Activated T-helper 1 cell treated with anti-CD3 and anti-CD28 coated beads, Interleukin-2, amount 50 U/mL, for 16 hours (primary cell): Measurements from ENCODE around the gene RAB5IF.
"Not testable (repeated sequence)": the region's sequence is repeated elsewhere in the genome, so short reads cannot be mapped to it uniquely, and the experiment has no call there.

Source experiments
- DNase-seq, 2 donors: peaks; one replicate each; pipeline ENCODE4 v3.0.0-alpha.2; 2020; ENCODE audit warnings: low read depth in 1 of 2, low spot score in 1 of 2

Gene RAB5IF, protein sequence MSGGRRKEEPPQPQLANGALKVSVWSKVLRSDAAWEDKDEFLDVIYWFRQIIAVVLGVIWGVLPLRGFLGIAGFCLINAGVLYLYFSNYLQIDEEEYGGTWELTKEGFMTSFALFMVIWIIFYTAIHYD

DNA sequence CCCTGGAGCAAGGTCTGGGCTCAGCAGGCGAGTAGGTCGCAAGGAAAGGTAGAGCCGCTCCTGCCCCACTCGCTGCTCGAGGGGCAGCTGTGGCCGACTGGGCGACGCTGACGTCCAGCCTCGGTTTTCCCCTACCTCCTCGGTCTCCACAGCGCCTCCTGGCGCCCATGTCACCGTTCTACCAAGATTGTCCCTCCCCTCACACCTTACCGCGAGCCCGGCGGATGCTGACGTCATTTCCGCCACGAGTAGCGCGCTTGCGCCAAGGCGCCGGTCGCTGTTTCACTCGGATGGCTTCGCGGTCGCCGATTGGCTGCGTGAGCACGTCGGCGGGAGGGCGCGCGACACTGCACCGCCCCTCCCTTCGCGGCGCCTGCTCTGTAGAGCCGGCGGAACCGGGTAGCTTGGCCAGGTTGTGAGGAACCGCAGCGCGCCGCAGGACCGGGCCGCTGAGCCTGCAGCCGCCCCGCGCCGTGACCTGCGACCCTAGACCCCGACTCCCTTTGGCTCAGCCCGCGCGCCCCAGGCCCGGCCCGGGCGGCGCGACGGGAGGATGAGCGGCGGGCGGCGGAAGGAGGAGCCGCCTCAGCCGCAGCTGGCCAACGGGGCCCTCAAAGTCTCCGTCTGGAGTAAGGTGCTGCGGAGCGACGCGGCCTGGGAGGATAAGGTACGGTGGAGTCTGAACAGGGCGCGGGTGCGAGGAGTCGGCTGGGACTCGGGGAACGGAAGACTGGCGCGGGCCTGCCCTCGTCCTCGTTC is at the start of gene RAB5IF:
TSS of gene RAB5IF (plus strand) at position 381 of the 759 bp plus-strand sequence. CDS start at position 554, 173 bp downstream.
- DNase-seq, result peak; percentile 99 to 100

DNA sequence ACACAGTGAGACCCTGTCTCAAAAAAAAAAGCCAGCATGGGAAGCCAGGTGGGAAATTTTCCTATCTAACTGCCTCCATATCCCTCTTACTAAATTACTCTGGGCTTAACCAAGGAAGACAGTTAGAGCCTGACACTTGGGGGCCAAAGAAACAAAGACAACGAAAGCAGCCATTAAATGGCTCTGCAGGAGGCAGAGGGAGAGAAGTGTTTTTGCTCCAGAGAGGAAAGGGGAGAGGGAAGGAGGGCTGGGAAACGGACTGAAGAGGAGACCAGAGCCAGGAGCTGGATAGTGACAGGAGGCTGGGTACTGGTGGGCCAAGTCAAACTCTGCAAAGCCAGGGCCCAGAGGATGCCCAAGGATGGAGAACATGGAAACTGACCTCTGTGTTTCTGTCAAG is 42.9 kb upstream of the RAB5IF start:
- DNase-seq, result no peak

DNA sequence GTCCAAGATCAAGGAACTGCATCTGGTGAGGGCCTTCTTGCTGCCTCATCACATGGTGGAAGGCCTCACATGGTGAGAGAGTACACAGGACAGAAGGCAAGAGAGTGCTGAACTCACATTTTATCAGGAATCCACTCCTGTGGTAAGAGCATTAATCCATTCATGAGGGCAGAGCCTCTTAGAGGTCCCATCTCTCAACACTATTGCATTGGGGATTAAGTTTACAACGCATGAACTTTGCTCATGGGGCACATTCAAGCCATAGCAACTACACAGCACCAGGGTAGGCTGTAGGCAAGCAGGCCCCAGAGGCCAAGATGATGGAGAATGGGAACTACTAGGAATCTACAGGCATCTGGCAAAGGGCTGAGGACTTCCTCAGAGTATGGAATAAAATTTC is 42.2 kb upstream of the RAB5IF start:
- no peak for DNase-seq

DNA sequence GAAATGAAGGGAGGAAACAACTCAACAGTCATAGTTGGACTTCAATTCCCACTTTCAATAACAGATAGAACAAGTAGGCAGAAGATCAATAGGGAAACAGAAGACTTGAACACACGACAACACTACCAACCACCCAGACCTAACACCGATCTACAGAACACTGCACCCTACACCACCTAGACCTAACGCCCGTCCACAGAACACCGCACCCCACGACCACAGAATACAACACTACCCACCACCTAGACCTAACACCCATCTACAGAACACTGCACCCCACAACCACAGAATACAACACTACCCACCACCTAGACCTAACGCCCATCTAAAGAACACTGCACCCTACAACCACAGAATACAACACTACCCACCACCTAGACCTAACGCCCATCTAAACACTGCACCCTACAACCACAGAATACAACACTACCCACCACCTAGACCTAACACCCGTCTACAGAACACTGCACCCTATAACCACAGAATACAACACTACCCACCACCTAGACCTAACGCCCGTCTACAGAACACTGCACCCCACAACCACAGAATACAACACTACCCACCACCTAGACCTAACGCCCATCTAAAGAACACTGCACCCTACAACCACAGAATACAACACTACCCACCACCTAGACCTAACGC is 41.4 kb upstream of the RAB5IF start:
- DNase-seq, result not testable (repeated sequence)

DNA sequence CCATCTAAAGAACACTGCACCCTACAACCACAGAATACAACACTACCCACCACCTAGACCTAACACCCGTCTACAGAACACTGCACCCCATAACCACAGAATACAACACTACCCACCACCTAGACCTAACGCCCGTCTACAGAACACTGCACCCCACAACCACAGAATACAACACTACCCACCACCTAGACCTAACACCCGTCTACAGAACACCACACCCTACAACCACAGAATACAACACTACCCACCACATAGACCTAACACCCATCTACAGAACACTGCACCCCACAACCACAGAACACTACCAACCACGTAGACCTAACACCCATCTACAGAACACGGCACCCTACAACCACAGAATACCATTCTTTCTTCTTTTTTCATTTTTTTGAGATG is 40.9 kb upstream of the RAB5IF start:
- DNase-seq, result not testable (repeated sequence)

DNA sequence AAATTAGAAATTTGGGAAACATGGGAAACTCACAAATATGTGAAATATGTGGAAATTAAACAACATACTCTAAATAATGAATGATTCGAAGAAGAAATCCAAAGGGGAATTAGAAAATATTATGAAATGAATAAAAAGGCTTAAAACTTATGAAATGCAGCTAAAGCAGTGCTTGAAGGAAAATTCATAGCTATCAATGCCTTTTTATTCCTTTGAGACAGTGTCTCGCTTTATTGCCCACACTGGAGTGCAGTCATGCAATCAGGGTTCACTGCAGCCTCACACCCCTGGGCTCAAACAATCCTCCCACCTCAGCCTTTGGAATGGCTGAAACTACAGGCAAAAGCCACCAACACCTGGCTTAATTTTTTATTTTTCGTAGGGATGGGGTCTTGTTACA is 40.1 kb upstream of the RAB5IF start:
- no peak for DNase-seq

DNA sequence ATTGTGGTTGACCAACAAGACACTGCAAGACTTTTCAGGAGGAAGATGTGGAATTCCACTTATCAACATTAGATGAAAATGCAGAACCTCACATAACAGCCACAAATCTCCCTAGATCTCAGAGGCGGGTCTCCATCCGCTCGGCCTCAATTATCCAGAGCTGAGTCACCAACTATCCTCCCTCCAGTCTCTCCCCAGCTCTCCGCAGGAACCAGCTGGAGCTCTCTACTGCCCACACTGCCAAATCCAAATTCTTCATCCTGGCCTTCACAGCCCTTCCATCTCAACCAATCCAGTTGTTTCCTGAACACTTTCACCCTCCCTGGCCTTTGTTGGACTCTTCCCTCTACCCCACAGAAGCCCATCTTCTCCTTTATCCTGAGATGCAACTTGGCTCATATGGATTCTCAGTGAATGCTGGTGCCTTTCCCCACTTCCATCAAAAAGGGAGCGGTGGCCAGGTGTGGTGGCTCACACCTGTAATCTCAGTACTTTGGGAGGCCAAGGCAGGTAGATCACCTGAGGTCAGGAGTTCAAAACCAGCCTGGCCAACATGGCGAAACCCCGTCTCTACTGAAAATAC is 35.6 kb upstream of the RAB5IF start:
- DNase-seq, result no peak

DNA sequence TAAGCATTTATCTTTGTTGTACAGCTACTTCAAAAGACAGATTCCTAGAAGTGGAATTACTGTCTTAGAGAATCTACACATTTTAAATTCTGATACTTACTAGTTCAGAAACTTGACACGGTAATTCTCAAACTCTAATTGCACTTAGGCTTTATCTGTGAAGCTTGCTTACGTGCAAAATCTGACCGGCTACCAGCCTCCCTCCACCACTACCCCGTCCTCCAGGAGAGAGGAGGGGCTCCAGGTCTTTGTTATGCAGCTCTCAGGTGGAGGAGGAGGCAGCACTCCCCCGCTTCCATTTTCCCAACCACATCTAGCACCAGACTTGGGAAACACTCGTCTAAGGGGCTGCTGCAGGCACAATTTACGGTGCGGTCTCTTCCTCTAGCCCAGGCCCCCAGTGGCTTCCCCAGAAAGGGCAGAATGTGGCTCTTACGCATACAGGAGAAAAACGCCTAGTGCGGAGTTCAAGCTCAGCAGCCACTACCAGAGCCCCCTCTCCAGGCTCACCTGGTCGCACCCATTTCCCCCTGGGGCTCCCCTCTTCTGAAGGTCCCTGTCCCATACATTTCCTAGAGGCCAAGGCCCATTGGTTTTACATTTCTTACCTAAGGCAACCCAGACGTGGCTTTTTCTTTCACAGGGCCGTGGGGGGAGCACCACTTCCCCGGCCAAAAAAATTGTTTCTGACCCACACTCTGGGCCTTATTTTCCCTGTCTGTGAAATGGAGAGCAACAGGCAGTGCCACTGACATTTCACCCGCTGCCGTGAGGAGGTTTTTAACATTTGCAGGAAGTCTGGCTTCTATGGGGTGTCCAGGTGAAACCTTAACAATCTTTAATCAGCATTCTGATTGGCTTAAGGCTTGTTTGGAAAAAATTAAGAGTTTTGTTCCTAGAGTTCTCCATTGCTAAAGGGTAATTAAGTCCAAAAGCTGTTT is 33.7 kb upstream of the RAB5IF start:
- DNase-seq, result no peak

DNA sequence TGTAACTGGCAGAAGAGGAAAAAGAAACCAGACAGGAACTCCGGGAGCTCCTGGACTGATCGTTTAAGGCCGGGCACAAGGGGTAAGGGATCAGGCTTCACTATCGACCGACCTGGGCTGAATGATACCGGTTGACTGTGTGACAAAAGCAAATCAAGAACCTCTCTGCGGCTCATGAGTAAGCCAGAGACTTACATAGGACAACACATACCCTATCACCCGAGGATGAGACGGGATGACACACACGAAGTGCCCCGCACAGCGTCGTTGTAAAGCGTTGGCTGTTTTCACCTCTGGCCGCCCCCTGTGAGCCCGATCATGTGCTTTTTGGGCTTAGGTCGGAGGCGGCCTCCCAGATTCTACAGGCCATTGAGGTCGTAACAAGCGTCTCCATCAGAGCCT is 32.9 kb upstream of the RAB5IF start:
- DNase-seq, result peak; percentile 22 to 57

DNA sequence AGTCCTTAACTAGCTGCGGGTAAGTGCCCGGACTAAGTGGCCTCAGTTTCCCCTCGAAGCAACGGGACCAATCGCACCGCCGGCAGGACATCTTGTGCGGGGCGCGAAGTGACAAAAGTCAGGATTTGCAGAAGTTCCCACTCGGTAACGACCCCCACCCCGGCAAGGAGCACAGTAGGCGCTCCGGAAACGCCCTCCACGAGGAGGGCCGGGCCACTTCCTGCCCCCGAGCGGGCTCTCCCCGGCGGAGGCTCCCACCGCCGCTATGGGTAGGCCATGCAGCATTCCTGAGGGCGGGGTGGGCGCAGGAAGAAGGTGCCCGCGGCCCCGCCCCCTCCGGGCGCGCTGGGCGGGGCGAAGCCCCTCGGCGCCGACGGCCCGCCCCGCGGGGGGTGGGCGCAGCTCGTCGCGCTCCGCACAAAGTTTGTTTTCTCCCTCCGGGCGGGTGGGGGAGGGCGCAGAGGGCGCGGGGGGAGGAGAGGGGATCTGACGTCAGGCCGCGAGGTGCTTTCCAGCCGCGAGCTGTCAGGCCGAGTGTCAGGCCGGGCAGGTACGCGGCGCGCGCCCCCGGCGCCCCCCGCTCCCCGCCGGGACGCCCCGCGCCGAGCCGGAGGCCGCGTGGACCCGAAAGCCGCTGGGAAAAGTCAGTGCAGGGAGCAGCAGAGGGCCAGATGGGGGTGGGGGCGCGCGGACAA is 32.3 kb upstream of the RAB5IF start, which contains the start of gene TGIF2:
TSS of gene TGIF2 (plus strand) at position 495 of the 695 bp plus-strand sequence. CDS start 5,178 bp downstream, outside the sequence.
- peak; percentile 68 to 85 for DNase-seq

DNA sequence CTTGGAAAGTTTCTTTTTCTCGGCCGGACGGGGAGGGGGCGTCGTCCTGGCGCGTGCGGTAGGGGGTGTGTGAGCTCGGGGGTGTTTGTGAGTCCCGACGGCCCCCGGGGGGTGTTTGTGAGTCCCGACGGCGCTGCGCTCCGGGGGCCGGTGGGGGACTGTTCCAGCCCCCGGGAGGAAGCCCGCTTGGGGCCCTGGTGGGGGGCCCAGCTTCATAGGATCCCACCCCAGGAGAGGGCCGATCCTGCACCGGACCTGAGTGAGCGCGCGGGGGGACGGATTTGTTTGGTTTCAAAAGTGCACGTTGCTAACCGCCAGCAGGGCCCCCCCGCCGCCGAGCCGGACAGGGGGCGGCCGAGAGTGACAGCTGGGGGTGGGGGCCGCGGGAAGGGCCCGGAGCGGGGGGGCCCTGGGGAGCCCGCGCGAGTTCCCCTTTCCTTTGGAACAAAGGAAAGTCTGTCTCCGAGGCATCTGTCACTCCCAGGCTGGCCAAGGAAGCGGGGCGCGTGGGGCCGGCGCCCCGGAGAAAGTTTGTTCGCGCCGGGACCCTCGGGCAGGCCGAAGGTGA is 31.7 kb upstream of the RAB5IF start:
- DNase-seq, result peak in 1 of 2 donors; percentile 27

DNA sequence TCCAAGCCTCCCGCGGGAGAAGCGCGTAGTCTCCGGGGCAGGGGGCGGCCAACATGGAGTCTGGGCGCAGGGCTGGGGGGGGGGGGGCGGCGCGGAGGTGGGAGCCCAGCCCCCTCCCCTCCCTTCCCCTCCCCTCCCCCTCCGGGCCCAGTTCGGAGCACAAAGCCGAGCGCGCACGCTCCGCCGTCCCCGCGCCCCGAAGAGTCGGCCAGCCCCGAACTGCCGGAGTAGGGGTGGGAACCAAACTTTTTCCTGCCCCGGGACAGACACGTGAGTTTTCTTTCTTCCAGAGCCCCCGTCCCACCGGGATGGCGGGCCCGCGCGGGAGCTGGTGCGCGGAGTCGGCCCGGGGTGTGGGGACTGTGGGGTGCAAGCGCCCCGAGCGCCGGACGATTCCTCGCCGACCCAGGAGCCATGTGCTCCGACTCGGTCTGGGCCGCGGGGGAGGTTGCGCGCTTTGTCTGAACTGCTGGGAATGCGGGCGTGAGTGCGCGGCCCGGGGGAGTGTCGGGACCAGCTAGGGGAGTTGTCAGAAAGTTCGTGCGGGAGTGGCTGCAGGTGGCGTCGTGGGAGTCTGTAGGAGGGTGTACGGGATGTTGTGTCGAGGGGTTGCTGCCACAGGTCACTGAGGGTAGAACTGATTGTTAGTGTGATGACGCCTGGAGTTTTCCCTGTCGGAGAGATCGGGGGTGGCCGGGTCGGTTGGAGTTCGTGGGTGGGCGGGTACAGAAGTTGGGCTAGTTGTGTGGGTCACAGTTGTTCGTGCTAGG is 31.0 kb upstream of the RAB5IF start:
- peak in 1 of 2 donors; percentile 25 for DNase-seq

DNA sequence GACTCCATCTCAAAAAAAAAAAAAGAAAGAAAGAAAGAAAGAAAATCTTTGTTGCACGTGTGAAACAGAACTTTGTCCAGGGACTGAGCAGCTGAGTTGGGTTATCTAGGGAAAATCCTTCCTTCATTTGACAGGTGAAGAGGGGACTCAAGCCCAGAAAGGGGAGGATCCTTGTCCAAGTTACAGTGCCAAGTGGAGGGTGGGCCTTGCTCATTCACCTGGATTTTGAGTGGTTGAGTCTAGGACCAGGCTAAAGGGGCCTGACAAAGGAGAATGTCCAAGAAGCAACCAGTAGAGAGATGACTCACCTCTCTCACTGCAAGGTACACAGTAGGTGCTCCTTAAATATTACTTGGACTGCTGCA is 29.5 kb upstream of the RAB5IF start:
- no peak for DNase-seq

DNA sequence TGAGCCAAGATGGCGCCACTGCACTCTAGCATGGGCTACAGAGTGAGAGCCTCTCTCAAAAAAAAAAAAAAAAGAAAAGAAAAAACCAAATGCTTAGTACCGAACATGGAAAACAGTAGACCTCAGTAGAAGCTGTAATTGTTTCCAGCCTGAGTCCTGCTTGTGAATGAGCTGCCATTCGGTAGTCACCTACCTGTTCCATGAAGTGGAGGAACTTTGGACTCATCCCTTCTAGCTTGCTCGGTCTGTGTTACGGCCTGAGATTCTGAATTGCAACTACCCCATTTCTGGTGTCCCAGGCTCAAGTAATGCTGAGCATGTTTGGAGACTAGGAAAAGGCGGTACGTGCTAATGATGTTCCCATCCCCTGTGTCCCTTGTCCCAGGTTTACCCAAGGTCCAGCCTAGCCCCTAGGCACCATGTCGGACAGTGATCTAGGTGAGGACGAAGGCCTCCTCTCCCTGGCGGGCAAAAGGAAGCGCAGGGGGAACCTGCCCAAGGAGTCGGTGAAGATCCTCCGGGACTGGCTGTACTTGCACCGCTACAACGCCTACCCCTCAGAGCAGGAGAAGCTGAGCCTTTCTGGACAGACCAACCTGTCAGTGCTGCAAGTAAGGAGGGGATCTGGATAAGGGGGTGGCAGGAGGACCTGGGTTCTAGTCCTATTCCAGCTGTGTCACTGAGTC is 27.1 kb upstream of the RAB5IF start:
- DNase-seq, result no peak

DNA sequence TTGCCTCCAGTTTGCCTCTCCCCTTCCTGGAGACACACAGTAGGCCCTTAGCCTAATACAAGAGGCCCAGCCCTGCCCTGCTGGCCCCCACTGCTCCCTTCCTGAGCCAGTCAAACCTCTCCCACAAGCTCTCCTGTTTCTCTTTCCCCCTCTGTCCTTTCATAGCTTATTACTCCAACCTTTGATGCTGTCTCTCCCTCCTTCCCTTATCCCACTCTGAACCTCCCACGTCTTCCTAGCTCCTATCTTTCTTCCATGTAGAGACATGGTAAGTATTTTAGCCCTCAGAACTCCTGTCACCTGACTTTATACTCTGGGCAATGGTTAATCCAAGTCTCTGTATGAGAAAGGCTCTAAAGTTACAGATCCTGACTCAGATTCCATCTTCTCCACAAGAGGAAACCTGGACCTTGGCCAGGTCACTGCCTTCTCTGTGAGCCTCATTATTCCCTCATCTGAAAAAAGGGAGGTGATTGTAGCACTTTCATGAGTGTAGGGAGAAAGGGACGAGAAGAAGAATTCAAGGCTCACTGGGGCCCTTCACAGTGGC is 25.5 kb upstream of the RAB5IF start:
- no peak for DNase-seq

DNA sequence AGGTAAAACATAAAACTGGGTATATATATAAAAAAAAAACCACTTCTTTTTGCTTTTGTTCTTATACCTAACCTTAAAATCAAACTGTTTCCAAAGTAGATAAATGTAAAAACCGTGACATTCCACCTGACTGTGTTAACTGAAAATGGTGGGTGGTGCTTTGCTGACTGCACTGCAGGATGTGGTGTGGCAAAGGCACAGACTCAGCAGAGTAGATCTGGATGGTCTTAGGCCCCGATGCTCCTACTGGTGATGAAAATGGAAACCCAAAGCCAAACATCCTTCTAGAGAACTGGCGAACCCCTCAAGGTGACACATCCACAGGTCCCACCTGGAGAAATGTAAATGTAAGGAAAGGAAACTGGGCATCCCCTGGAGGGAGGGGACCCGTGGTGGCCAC is 23.3 kb upstream of the RAB5IF start:
- no peak for DNase-seq

DNA sequence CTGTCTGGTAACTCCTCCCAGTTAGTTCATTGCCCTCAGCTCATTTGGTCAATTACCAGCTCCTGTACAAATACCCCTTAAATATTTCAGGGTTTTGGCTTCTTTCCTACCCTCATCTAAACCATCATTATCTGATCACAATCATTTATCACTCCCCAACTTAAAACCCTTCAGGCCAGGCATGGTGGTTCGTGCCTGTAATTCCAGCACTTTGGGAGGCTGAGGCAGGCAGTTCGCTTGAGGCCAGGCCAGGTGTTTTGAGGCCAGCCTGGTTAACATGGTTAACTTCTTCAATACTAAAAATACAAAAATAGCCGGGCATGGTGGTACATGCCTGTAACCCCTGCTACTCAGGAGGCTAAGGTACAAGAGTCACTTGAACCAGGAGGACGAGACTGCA is 22.8 kb upstream of the RAB5IF start:
- DNase-seq, result no peak

DNA sequence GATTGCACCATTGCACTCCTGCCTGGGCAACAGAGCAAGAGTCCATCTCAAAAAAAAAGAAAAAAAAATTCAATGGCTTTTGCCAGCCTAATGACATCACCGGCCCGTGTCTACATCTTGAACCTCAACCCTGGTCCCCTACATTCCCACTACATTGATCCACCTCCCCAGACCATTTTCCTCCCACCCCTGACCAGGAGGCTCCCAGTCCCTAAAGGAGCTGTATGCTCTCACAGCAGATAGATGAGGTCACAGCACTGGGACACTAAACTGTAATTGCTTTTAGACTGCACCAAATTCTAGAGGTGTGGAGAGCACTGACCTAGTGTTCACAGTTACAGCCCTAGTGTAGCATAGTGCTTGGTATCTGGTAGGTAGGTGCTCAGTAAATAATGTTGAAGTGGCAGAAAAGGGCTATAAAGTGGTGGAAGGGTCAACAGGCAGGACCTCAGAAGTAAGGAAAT is 21.5 kb upstream of the RAB5IF start:
- DNase-seq, result no peak
